Erythroblast (primary cell): ENCODE data around the gene SEPHS2.
"Not testable (repeated sequence)": the region's sequence is repeated elsewhere in the genome, so short reads cannot be mapped to it uniquely, and the experiment has no call there.

Source experiments
- DNase-seq, 2 experiments: peaks; one replicate each; lab custom pipeline; 2025; lab: John Stamatoyannopoulos, UW
- GATA1 ChIP-seq: IDR thresholded peaks from 2 replicates; pipeline ENCODE4 v1.6.1; 2011; ENCODE audit warnings: low read depth, mild to moderate bottlenecking, control low read depth, low read length, moderate library complexity
- POLR2A ChIP-seq: IDR thresholded peaks from 2 replicates; pipeline ENCODE4 v1.6.1; 2011; ENCODE audit warnings: mild to moderate bottlenecking, low read length

SEPHS2 gene, protein sequence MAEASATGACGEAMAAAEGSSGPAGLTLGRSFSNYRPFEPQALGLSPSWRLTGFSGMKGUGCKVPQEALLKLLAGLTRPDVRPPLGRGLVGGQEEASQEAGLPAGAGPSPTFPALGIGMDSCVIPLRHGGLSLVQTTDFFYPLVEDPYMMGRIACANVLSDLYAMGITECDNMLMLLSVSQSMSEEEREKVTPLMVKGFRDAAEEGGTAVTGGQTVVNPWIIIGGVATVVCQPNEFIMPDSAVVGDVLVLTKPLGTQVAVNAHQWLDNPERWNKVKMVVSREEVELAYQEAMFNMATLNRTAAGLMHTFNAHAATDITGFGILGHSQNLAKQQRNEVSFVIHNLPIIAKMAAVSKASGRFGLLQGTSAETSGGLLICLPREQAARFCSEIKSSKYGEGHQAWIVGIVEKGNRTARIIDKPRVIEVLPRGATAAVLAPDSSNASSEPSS

DNA sequence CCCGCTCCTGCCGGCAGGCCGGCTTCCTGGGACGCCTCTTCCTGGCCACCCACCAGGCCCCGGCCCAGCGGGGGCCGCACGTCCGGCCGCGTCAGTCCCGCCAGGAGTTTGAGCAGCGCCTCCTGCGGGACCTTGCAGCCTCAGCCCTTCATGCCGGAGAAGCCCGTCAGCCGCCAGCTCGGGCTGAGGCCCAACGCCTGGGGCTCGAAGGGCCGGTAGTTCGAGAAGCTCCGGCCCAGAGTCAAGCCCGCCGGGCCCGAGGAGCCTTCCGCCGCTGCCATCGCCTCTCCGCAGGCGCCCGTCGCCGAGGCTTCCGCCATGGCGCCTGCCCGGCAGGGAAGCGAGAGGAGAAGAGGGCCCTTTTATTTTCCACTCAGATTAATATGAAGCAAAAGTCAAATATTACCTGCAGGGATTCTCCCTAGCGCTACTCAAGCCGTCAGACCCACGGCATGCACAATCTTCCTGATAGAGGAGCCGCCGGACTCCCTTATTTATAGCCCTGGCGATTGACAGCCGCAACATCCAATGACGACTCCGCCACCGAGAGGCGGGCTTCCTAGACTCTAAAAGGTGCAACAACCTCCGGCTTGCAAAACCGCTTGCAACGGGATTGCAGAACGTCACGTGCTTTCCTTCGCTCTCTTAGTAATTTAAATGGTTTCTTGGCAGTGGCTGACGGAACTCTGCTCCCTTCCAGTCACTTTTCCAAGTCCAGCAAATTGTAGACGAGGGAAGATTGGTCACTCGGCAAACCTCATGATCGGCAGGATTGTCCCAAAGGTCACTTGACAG lies at the start of gene SEPHS2:
Gene SEPHS2 (minus strand): TSS at position 467 of the 795 bp plus-strand sequence. CDS start 147 bp downstream, at position 320.
- peak; percentile 98 for TF ChIP-seq POLR2A
- TF ChIP-seq GATA1: no peak
- DNase-seq: peak; percentile 98 to 99

DNA sequence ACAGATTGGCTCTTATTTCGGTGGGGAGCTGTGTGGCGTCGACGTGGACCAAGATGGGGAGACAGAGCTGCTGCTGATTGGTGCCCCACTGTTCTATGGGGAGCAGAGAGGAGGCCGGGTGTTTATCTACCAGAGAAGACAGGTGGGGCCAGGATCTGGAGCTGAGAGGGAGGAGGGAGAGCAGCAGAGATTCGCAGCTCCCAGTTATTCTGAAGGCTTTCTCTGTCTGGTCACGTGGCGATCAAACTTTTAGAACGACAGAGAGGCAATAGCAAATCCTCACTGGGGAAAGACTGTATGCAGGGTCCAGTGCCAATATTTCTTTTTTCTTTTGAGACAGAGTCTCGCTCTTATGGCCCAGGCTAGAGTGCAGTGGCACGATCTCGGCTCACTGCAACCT lies 49.0 kb upstream of the SEPHS2 start:
- DNase-seq: no peak
- TF ChIP-seq GATA1: no peak
- TF ChIP-seq POLR2A: no peak

DNA sequence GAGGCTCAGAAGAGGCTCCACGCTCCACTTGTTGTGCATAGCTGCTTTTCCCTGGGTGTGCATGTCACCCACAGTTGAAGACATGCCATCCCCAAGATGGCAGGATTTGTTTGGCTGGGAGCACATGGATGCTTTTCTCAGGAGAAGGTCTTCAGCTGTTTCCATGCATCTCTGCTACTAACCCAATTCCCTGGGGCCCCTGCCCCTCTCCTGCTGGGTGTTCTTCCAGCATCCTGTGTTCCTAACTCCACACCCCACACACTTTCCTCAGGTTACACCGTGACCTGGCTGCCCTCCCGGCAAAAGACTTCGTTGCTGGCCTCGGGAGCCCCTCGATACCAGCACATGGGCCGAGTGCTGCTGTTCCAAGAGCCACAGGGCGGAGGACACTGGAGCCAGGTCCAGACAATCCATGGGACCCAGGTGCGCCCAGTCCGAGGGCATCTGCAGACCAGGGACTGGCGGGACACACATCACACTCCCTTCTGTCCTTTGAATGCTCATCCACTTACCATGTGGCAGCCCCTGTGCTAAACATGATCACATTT lies 48.3 kb upstream of the SEPHS2 start:
- TF ChIP-seq POLR2A (no peak), GATA1 (no peak)
- no peak for DNase-seq

DNA sequence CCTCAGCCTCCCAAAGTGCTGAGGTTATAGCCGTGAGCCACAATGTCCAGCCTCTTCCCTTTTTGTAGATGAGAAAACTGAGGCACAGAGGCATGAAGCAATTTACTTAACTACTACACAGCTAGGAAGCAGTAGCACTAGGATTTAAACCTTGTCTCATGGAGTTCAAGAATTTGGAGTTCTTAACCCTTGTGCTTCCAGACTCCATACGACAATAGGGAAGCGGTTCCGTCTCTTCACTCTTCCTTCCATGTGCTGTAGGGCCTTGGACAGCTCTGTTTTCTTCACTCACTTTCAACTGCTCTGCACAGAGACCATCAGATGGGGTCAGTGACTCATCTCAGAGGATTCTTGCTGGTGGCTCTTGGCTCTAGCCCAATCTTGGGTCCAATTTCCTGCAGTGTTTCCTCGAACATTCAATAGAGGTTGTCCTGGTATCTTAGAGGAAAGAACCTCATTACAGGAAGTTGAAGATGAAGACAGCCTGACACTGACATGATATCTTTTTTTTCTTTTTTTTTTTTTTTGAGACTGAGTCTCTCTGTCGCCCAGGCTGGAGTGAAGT lies 46.2 kb upstream of the SEPHS2 start:
- DNase-seq: peak in 1 of 2 experiments; percentile 21
- TF ChIP-seq POLR2A (no peak), GATA1 (no peak)

DNA sequence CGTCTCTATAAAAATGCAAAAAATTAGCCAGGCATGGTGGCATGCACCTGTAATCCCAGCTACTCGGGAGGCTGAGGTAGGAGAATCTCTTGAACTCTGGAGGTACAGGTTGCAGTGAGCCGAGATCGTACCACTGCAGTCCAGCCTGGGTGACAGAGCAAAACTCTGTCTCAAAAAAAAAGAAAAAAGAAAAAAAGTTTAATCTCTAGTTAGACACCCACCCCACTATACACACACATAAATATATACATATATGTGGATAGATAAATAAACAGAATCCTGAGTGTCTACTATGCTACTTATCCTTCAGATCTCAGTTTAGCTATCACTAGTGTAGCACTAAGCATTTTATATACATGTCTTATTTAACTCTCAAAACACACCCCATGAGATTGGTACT lies 45.6 kb upstream of the SEPHS2 start:
- DNase-seq: no peak
- TF ChIP-seq POLR2A (no peak), GATA1 (no peak)

DNA sequence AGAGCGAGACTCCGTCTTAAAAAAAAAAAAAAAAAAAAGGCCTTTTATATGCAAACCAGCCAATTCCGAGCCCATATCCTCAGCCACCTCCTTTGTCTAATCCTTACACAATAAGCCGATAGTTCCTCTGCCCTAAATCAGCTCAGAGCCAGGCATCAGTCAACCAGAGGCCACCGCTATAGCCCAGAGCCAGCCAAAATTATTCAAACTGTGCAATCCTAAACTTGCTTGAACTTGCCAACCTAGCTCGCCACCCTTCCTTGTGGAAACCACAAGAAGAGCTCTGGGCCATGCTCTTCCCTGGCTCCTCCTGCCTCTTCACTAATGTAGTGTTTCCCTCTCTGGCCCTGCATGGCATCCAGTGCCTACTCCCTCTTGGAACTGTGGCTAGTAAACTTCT lies 44.5 kb upstream of the SEPHS2 start:
- DNase-seq: no peak
- TF ChIP-seq POLR2A (no peak), GATA1 (no peak)

DNA sequence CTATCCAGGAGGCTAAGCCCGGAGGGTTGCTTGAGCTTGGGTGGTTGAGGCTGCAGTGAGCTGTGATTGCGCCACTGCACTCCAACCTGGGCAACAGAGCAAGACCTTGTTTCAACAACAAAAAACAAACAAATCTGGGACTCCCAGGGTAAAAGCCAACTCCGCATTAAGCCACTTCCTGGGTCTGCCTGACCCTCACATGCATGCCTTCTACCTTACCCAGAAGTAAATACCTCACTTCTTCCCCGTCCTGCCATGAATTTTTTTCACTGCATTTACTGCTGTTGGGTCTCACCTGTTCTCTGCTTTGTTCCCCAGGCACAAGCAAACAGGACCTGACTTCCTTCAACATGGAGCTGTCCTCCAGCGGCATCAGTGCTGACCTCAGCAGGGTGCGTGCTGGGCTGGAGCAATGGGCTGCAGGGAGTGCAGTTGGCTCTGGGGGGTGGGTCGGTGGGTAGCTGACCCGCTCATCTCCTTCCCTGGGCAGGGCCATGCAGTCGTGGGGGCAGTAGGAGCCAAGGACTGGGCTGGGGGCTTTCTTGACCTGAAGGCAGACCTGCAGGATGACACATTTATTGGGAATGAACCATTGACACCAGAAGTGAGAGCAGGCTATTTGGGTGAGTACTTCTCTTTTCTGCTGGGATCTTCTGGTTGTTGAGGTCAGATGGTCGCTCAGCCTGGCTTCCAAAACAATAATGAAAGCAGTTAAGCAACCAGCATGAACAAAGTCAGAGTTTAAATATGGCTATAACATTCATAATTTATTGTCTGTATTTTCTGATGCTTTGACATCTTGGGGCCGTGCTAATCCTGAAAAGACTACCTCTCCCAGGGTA lies 43.3 kb upstream of the SEPHS2 start:
- TF ChIP-seq POLR2A (no peak), GATA1 (no peak)
- no peak for DNase-seq

DNA sequence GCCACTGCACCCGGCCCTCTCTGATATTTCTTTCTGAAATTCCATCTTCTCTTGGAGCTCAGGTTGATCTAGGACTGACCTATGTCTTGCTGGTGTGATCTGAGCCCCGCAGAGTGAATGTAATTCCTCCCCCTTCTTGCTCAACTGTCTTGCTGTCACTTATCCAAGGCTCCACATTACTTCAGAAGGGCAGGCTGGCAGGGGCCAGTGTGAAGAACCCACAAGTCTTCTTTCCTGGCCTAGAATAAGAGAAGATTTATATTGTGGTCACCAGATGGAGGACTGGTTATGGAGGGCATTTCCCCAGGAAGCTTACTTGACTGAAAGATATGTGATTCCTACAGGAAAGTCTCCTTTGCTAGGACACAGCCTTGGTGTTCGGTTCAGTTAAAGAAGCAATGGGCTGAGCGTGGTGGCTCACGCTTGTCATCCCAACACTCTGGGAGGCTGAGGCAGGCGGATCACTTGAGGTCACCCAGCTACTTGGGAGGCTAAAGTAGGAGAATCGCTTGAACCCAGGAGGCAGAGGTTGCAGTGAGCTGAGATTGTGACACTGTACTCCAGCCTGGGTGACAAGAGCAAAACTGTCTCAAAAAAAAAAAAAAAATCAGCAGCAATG lies 40.3 kb upstream of the SEPHS2 start:
- DNase-seq: no peak
- TF ChIP-seq POLR2A (no peak), GATA1 (no peak)

DNA sequence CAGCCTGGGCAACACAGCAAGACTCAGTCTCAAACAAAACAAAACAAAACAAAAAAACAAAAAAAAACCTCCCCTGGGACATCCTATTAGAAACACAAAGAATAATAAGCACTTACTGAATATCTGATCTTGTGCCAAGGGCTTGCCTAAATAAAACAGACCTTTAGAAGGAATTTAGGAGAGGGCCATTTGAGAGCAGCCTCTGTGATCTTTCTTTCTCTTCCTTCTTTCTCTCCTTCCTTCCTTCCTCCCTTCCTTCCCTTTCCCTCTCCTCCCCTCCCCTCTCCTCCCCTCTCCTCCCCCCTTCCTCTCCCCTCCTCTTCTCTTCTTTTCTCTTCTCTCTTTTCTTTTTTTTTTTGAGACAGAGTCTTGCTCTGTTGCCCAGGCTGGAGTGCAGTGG lies 39.2 kb upstream of the SEPHS2 start:
- no peak for DNase-seq
- no peak for TF ChIP-seq POLR2A
- TF ChIP-seq GATA1: no peak

DNA sequence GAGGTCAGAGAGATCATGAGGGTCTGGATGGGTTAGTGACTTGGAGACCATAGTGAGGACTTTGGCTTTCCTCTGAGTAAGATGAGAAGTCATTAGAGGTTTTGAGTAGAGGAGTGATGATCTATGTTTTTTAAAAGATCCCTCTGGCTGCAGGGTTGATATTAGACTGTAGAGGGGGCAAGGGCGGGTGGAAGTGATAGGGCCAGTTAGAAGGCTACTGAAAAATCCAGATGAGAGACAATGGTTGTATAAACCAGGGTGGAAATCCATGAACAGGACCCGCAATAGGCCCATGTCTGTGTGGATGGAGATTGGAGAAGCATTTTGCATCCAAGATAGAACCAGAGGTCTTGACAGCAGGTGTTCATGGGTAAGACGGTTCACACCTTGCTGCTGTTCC lies 36.7 kb upstream of the SEPHS2 start:
- TF ChIP-seq POLR2A (no peak), GATA1 (no peak)
- DNase-seq: peak in 1 of 2 experiments; percentile 64

DNA sequence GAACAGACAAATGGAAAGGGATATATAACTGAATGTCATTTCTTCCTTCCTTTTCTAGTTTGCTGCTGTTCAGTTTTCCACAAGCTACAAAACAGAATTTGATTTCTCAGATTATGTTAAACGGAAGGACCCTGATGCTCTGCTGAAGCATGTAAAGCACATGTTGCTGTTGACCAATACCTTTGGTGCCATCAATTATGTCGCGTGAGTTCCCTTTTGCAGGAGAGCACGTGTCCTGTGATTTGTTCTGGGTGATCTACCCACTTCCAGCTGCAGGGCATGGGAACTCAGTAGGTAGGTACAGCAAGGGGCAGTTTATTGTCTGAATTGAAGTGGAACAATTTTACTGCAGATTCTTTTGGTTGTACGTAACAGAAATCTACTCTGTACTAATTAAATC lies 35.7 kb upstream of the SEPHS2 start:
- no peak for TF ChIP-seq GATA1
- TF ChIP-seq POLR2A: no peak
- DNase-seq: no peak

DNA sequence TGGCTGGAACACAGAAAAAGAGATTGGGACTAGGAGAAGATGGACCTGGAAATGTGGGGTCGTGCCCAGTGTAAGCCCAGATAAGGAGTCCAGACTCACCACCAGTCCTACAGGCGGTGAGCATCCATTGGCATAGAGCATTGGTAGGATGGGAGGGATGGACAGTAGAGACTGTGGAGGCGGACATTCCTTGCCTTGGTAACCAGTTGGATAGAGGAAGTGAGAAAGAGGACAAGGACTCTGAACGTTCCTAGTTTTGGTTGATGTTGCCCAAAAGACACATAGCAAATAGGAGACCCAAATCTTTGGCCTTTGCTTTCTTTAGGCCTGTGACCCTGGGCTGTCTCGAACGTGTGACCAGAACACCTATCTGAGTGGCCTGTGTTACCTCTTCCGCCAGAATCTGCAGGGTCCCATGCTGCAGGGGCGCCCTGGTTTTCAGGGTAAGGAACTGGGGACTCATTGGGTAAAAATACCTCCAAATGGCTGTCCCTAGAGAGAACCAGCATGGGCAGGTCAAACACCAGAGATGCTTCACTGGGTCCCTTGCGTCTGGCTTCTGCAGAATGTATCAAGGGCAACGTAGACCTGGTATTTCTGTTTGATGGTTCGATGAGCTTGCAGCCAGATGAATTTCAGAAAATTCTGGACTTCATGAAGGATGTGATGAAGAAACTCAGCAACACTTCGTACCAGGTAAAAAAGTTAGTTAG lies 33.2 kb upstream of the SEPHS2 start:
- DNase-seq: no peak
- no peak for TF ChIP-seq GATA1
- TF ChIP-seq POLR2A: no peak

DNA sequence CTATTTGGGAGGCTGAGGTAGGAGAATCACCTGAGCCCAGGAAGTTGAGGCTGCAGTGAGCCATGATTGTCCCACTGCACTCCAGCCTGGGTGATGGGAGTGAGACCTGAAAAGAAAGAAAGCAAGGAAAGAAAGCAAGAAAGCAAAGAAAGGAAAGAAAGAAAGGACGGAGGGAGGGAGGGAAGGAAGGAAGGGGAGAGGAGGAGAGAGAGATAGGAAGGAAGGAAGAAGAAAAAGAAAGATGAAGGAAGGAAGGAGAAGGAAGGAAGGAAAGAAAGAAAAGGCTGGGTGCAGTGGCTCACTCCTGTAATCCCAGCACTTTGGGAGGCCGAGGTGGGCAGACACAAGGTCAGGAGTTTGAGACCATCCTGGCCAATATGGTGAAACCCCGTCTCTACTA lies 32.1 kb upstream of the SEPHS2 start:
- DNase-seq: not testable (repeated sequence)
